ENCODE results near the gene HS2ST1.
"Not testable (repeated sequence)": the region's sequence is repeated elsewhere in the genome, so short reads cannot be mapped to it uniquely, and the experiment has no call there.

Gene HS2ST1

GRCh38 chr1:86925742-86926141 lies 11.3 kb downstream of the HS2ST1 start:
- no peak for DNase-seq (ENCODE audit: low read depth)

DNA sequence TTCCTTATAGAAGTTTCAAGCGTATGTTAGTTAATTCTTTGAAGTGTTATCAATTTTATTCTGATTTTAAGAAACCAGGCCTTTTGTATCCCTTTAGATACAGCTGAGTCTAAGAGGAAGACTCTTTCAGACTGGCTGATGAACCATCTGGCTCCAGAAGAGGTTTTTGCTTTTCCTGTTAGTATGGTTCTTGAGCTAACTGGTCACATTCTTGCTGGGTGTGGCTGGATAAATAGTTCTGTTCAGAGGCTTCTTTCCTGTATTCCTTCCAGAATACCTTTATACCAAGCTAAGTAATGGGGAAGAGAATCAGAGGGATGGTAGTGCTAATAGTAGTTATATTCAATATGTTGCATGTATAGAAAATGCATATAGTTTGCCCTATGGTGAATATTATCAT lies 12.4 kb downstream of the HS2ST1 start:
- no peak for DNase-seq (ENCODE audit: low read depth)

- no peak for DNase-seq (ENCODE audit: low read depth)
These were observed 14.4 kb downstream of the HS2ST1 start for GRCh38 chr1:86928819-86929218.

- no peak for DNase-seq (ENCODE audit: low read depth)
These were observed 18.6 kb downstream of the HS2ST1 start for GRCh38 chr1:86933051-86933450.

DNA sequence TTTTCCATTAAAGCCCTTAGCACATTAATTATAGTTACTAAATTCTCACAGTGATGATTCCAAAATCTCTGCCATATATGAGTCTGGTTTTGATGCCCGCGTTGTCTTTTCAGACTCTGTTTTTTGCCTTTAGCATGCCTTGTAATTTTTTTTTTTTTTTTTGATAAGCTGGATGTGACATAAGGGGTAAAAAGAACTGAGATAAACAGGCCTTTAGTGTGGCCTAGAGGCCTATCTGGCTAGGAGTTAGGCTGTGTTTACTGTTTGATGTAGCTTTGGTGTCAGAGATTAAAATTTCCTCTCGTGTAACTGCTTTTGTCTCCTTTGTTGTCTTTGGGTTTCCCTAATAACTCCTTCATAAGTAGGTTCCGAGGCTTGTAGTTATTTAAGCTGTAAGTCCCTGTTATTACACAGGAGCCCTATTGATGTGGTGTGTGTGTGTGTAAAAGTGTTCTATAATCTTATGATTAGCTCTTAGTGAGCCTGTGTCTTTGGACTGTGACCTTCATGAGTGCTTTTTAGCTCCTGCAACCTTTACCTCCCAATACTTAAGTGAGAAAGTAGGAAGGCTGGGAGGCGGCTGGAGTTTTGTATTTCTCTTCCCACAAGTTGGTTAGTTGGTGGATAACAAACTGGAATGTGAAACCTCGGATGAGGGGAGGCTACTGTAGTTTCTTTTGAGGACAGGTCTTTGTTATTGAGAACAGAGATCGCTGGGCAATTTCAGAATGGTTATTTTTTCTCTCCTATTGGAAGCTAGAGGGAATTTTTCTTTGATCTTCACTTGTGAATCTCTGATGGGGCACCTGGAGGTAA lies 19.3 kb downstream of the HS2ST1 start:
- no peak for DNase-seq (ENCODE audit: low read depth)

DNA sequence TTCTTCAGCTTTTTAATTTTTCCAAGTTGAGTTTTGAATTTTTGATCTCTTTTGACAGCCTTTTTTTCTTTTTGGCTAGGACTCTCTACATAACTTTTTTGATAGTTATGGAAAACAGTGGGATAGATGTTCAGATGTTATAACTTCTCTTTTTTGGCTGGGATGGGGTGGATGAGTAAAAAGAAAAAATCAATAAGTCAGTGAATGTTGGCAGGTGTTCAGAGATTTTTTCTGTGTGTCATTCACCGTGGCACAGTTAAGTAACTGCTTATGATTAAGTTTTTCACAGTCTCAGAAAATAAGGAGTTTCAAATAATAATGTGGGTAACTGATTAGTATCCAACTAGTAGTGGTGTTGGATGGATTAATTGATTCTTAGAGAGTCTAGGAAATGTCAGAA lies 24.0 kb downstream of the HS2ST1 start:
- no peak for DNase-seq (ENCODE audit: low read depth)

DNA sequence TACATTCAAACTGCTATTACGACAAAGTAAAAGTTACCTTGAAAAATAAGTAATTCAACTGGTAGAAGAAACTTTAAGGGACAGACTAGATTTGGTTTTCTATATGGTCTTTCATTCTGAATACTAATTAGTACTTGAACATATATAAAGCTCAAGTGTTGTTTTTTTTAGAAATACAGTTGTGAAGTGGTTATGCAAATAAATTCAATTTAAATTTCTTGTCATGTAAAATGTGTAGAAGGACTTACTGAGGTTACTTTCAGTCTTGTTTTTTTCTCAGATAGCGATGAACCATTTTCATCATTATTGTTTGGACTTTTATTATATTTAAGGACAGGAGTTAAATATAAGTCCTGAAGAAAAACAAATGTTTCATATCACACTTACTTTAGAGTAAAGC lies 24.4 kb downstream of the HS2ST1 start:
- DNase-seq (ENCODE audit: low read depth) = no peak

DNA sequence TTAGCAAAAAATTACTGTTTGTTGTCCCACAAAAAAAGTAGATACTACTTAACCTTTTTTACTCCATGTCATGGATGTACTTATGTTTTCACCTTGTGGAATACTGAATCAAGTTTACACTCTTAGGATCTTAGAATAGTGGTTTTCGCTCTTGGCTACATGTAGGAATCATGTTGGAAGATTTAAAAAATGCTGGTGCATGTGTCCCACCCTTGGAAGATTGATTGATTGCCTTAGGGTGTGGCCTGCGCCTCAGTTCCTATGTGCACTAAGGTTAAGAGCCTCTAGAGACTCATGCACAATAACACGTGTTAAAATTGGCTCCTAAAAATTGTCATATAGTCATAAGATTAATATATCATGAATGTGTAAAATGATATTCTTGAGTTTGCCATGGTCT lies 25.0 kb downstream of the HS2ST1 start:
- no peak for DNase-seq (ENCODE audit: low read depth)

DNA sequence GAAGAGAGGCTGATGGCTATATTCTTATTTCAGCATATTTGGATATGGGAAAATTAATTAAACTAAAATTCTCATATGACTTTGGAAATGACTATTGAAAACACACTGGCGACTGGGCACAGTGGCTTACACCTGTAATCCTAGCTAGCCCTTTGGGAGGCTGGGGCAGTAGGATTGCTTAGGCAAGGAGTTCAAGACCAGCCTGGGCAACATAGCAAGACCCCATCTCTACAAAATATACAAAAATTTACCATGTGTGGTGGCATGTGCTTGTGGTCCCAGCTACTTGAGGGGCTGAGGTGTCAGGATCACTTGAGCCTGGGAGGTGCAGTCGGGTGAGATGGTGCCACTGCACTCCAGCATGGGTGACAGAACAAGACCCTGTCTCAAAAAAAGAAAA lies 26.2 kb downstream of the HS2ST1 start:
- DNase-seq (ENCODE audit: low read depth) = no peak

GRCh38 chr1:86942042-86942441 lies 27.6 kb downstream of the HS2ST1 start:
- DNase-seq (ENCODE audit: low read depth) = no peak

DNA sequence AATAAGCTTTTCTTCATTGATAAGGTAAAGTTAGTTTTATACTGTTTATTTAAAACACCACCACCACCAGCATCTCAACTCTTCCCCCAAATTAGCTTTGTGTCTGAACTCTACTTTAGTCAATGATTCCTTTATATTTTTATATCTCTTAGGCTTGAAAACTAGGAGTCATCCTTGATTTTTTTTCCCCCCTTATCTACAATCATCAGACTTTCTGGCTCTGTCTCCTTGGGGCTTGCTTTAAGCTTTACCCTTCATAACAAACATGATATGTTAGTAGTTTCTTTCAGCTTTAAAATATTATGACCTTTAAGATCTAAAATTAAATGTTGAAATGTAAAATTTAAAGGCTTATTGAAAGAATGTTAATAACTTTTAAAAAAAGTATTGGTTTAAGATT lies 28.3 kb downstream of the HS2ST1 start:
- no peak for DNase-seq (ENCODE audit: low read depth)

DNA sequence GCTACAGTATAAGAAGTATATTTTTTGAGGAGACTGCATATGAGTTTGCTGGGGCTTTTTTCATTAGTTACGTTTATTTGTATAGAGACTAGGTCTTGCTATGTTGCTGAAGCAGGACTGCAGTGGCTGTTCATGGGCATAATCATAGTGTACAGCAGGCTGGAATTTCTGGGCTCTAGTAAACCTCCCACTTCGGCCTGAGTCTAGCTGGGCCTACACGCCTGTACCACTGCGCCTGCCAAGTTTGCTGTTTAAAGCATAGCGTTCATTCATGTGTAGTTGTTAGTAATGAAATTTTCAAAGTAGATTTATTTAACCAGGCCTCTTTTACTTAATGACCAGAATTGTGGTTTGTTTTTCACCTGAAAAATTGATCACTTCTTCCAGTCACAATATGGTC lies 33.8 kb downstream of the HS2ST1 start:
- DNase-seq (ENCODE audit: low read depth) = no peak

DNA sequence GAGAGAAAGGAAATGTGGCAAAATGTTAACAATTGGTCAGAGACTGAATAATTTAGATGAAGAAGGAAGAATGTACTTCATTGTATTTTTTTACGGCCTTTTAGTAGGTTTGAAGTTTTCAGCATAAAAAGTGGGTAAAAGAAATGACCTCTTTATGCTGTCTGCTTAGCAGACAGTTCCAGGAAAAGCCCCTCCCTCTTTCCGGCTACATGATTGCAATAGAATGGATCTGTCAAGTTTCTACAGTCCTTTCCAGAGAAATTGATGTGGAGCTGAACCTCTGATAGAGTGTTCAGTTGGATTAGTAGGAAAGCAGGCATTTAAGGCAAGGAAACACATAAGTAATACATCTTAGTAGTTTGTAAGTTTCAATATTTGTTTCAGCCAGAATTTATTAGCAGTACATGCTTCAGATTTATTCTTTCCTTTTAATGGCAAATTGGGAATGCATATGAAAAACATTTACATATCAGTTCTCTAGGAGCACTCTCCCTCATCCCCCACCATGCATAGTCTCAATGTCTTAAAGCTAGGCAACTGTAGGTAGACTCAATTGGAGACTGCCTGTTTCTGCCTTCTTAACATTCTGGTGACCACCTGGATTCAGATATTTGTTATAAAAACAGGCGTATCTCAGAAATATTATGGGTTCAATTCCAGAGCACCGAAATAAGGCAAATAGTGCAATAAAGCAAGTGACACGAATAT lies 36.4 kb downstream of the HS2ST1 start:
- no peak for DNase-seq (ENCODE audit: low read depth)

GRCh38 chr1:86951430-86951829 lies 37.0 kb downstream of the HS2ST1 start:
- no peak for DNase-seq (ENCODE audit: low read depth)

DNA sequence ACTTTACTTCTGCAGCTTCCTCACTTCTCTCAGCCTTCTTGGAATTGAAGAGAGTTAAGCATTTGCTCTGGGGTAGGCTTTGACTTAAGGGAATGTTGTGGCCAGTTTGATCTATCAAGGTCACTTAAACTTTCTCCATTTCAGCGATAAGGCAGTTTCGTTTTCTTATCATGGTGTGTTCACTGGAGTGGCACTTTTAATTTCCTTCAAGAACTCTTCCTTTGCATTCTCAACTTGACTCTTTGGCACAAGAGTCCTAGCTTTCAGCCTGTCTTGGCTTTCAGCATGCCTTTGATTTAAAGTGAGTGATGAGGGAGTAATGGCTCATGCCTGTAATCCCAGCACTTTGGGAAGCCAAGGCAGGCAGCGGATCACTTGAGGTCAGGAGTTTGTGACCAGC lies 38.7 kb downstream of the HS2ST1 start:
- no peak for DNase-seq (ENCODE audit: low read depth)

- DNase-seq (ENCODE audit: low read depth) = no peak
These were observed 41.2 kb downstream of the HS2ST1 start for GRCh38 chr1:86955678-86956077.

- DNase-seq (ENCODE audit: low read depth) = no peak
These were observed 41.8 kb downstream of the HS2ST1 start for GRCh38 chr1:86956221-86956620.

DNA sequence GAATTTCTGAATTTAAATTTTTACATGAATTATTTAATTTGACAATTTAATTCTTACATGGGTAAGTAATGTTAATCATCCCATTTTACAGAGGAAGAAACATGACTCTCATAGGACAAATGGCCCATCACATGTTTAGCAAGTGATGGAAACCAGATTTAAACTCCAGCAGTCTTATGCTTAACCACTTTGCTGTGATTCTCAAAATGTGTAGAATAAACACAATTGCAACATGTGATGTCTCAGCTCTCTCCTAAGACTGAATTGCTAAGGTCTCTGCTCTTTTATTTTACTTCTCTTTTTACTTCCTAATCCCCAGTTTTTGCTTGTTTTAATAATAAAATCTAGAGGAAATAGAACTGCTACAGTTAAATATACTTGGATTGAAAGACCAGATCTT lies 42.8 kb downstream of the HS2ST1 start:
- DNase-seq (ENCODE audit: low read depth) = no peak

DNA sequence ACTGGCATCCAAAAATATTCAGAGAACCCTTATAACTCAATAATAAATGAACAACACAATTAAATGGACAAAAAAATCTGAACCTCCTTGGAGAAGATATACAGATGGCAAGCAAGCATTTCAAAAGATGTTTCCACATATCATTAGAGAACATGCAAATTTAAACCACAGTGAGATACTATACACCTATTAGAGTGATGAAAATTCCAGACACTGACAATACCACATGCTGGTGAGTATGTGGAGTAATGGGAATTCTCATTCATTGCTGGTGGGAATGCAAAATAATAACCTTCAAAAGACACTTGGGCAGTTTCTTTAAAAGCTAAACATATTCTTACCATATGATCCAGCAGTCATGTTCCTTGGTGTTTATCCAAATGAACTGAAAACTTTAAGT lies 46.1 kb downstream of the HS2ST1 start:
- no peak for DNase-seq (ENCODE audit: low read depth)

DNA sequence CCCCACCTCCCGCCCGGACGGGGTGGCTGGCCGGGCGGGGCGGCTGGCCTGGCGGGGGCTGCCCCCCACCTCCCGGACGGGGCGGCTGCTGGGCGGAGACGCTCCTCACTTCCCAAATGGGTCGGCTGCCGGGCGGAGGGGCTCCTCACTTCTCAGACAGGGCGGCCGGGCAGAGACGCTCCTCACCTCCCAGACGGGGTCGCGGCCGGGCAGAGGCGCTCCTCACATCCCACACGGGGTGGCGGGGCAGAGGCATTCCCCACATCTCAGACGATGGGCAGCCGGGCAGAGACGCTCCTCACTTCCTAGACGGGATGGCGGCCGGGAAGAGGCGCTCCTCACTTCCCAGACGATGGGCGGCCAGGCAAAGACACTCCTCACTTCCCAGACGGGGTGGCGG lies 49.4 kb downstream of the HS2ST1 start:
- DNase-seq (ENCODE audit: low read depth) = not testable (repeated sequence)

DNA sequence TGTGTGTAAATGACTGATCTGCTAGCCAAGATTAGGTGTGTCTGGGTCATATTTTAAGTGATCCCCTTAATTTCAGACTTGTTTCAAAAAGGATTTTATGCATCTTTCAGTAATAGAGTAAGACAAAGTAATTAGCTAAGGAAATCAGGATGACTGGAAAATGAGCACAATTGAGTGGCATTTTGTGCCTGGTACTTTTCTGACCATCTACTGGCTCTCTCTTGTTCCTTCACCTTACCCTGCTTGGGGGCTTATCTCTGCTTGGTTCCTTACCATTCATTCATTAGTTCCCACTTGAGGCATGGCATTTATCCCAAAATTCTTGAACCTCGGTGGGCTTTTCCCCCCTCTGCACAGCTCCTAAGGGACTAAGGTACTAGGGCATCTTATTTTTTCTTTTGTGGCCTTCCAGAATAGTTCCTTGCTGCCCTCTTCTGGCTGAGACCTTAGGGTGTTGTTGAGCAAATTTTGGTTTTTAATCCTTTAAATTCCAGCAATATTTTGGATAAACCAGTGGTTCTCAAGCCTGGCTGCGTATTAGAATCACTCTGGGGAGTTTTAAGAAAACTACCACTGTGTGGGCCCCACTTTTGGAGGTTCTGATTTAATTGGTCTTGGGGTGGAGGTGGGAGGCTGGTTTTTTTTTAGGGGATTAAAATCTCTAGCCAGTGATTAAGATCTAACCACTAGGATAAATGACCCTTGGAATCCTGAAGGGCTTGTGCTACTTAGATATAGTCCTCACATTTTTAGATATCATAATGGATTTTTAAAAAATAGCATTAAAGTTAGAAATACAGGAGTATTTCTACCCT lies 50.8 kb downstream of the HS2ST1 start:
- peak; percentile 15 for DNase-seq (ENCODE audit: low read depth)

GRCh38 chr1:86965827-86966182 lies 51.4 kb downstream of the HS2ST1 start:
- DNase-seq (ENCODE audit: low read depth) = no peak

- DNase-seq (ENCODE audit: low read depth) = no peak
These were observed 56.5 kb downstream of the HS2ST1 start for GRCh38 chr1:86970938-86971337.
